ENCODE measurements around the gene ATXN1. TPM values are rescaled to one million over a fixed set of nuclear protein-coding genes. Genes with fewer than 3 reads are reported as not detected.

ATXN1 gene
- total RNA-seq, 1 experiment from 2014 or later, result 27.0 TPM

DNA sequence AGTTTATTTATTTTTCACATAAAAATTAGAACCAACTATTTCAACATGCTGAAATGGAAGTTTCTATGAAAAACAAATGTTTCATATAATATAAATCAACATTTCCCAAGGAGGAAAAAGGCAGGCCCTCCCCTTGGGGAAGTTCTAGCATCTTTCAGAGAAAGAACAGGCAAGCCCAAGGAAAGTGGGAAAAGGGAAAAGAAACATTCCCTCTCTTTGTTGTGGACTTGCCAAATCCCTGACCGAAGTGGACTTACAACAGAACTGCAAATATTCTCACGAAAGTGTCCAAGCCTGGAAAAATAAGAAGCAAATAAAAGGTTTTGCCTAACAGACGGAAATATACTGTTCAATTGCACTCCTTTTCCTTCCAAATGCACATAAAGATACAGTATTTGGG is 214.4 kb downstream of the ATXN1 start:
- H3K79me2 ChIP-seq (ENCODE audit: low read length), result no peaks in the 10 kb centered on the region
- POLR2A ChIA-PET (ENCODE audit: unreplicated experiment), result no interaction called here
- TF ChIP-seq EZH2phosphoT487 (IDR thresholded peaks at IDR 0.05; ENCODE audit: borderline replicate concordance, low read length) (no peak), EZH2 (IDR thresholded peaks at IDR 0.05; ENCODE audit: low read length, unreplicated experiment) (no peak)
- no peak overlapping the region for H3K9ac ChIP-seq (ENCODE audit: low read length)
- no peaks in the 10 kb centered on the region for H3F3A ChIP-seq (ENCODE audit: low read length, unreplicated experiment)
- ATAC-seq, result no peak
- CTCF ChIA-PET, result no interaction called here
- H3K4me3 ChIP-seq (ENCODE audit: low read length), result no peak overlapping the region
- H3K9me2 ChIP-seq (replicated peaks; ENCODE audit: low read length), result no peaks in the 10 kb centered on the region
- H3K27me3 ChIP-seq (ENCODE audit: low read length), result no peaks in the 10 kb centered on the region
- H2AFZ ChIP-seq (ENCODE audit: low read length), result no peak overlapping the region
- no peak overlapping the region for H3K4me2 ChIP-seq (ENCODE audit: low read length)
- H3K9me3 ChIP-seq (ENCODE audit: low read length), result no peaks in the 10 kb centered on the region
- no peaks in the 10 kb centered on the region for H3K4me1 ChIP-seq (ENCODE audit: insufficient read depth, low read length)
- H3K36me3 ChIP-seq (ENCODE audit: low read depth, low read length), result no peaks in the 10 kb centered on the region
- H3K27ac ChIP-seq (ENCODE audit: low read length), result no peak overlapping the region
- intact Hi-C loops (cut with micrococcal nuclease), result no loop called here
- BruUV-seq (replicated peaks), result no TSS peak
- no peaks in the 10 kb centered on the region for H4K20me1 ChIP-seq (ENCODE audit: low read length)
- no peak for DNase-seq

DNA sequence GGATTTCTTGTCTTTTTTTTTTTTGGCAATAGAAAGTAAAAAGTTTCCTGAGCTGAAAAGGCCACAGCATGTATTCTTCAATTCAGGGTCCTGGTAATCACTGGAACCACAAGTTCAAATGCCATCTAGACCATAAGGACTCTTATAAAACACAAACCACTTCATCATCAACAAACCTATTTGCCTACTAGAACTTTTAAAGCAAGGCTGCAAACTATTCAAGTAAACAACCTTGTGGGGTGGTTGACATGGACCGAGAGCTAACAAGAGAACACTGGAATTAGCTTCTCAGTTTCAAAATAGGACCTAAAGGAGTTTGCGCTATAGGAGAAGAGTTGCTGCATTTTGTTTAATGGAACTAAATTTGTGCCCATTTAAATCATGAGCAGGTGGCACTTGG is 215.9 kb downstream of the ATXN1 start:
- Histone ChIP-seq H3K9me2 (replicated peaks; ENCODE audit: low read length) (no peaks in the 10 kb centered on the region), H3K27ac (ENCODE audit: low read length) (no peak overlapping the region), H3K4me2 (ENCODE audit: low read length) (no peak overlapping the region), H3K4me1 (ENCODE audit: insufficient read depth, low read length) (no peaks in the 10 kb centered on the region), H3K9ac (ENCODE audit: low read length) (no peak overlapping the region), H3K9me3 (ENCODE audit: low read length) (no peaks in the 10 kb centered on the region), H3F3A (ENCODE audit: low read length, unreplicated experiment) (no peaks in the 10 kb centered on the region), H3K4me3 (ENCODE audit: low read length) (no peak overlapping the region), H2AFZ (ENCODE audit: low read length) (no peak overlapping the region), H3K36me3 (ENCODE audit: low read depth, low read length) (no peaks in the 10 kb centered on the region), H3K27me3 (ENCODE audit: low read length) (no peaks in the 10 kb centered on the region), H4K20me1 (ENCODE audit: low read length) (no peaks in the 10 kb centered on the region), H3K79me2 (ENCODE audit: low read length) (no peaks in the 10 kb centered on the region)
- BruUV-seq (replicated peaks), result no TSS peak
- DNase-seq, result no peak
- ChIA-PET CTCF (no interaction called here), POLR2A (ENCODE audit: unreplicated experiment) (interaction anchor here (0.6 kb wide), 1 partner anchor 227 kb away, joined by 7 read pairs; no protein-coding TSS in a partner anchor)
- TF ChIP-seq EZH2 (IDR thresholded peaks at IDR 0.05; ENCODE audit: low read length, unreplicated experiment) (no peak), CTCF (conservative IDR thresholded peaks at IDR 0.05; ENCODE audit: low read depth, low read length) (no peak), EZH2phosphoT487 (IDR thresholded peaks at IDR 0.05; ENCODE audit: borderline replicate concordance, low read length) (no peak)
- intact Hi-C loops (cut with micrococcal nuclease), result no loop called here
- ATAC-seq, result no peak

GRCh38 chr6:16544521-16544920 is 216.7 kb downstream of the ATXN1 start:
- CTCF ChIA-PET, result no interaction called here
- H3K27ac ChIP-seq (ENCODE audit: low read length), result no peak overlapping the region
- no peaks in the 10 kb centered on the region for H3K79me2 ChIP-seq (ENCODE audit: low read length)
- no peak overlapping the region for H3K4me2 ChIP-seq (ENCODE audit: low read length)
- no peak overlapping the region for H3K9ac ChIP-seq (ENCODE audit: low read length)
- POLR2A ChIA-PET (ENCODE audit: unreplicated experiment), result no interaction called here
- ATAC-seq, result no peak
- no peaks in the 10 kb centered on the region for H3K36me3 ChIP-seq (ENCODE audit: low read depth, low read length)
- no peak overlapping the region for H3K4me3 ChIP-seq (ENCODE audit: low read length)
- no peaks in the 10 kb centered on the region for H4K20me1 ChIP-seq (ENCODE audit: low read length)
- intact Hi-C loops (cut with micrococcal nuclease), result no loop called here
- H3K4me1 ChIP-seq (ENCODE audit: insufficient read depth, low read length), result no peaks in the 10 kb centered on the region
- H2AFZ ChIP-seq (ENCODE audit: low read length), result no peak overlapping the region
- no peaks in the 10 kb centered on the region for H3K9me3 ChIP-seq (ENCODE audit: low read length)
- no peaks in the 10 kb centered on the region for H3K27me3 ChIP-seq (ENCODE audit: low read length)
- no peaks in the 10 kb centered on the region for H3F3A ChIP-seq (ENCODE audit: low read length, unreplicated experiment)
- DNase-seq, result no peak
- BruUV-seq (replicated peaks), result no TSS peak
- no peaks in the 10 kb centered on the region for H3K9me2 ChIP-seq (replicated peaks; ENCODE audit: low read length)
- TF ChIP-seq EZH2phosphoT487 (IDR thresholded peaks at IDR 0.05; ENCODE audit: borderline replicate concordance, low read length), result no peak
- no peak for TF ChIP-seq CTCF (conservative IDR thresholded peaks at IDR 0.05; ENCODE audit: low read depth, low read length)
- no peak for TF ChIP-seq EZH2 (IDR thresholded peaks at IDR 0.05; ENCODE audit: low read length, unreplicated experiment)

Measured in PC-3 (cell line).